Measurements from ENCODE around the gene NKTR.

GRCh38 chr3:42683875-42684598, 83.6 kb downstream of the NKTR start:
- TF ChIP-seq POLR2A (IDR thresholded peaks at IDR 0.05) (no peak), CTCF (IDR thresholded peaks at IDR 0.05) (no peak), EP300 (IDR thresholded peaks at IDR 0.05) (no peak)

Measured in suprapubic skin (tissue), 3 donors.